GM12878 (cell line): ENCODE measurements around the gene CSTA.
A peak's percentile ranks its signal among the peaks of the same experiment; 100 is the strongest.

Experiments
- CEBPZ ChIP-seq: fragments of 150-350 bp; IDR thresholded peaks from 2 replicates; pipeline ENCODE4 v1.6.1; 2016; ENCODE audit warnings: low read depth, low read length
- ELK1 ChIP-seq: IDR thresholded peaks from 2 replicates; pipeline ENCODE4 v1.6.1; 2012; ENCODE audit warnings: low read depth, low read length, improper control_type of control experiment
- PAX8 ChIP-seq: fragments of 450-650 bp; IDR thresholded peaks from 2 replicates; pipeline ENCODE4 v1.6.1; 2017; ENCODE audit warnings: mild to moderate bottlenecking, moderate library complexity
- SMC3 ChIP-seq: IDR thresholded peaks from 2 replicates; pipeline ENCODE4 v1.6.1; 2011; ENCODE audit warnings: low read length, improper control_type of control experiment, borderline replicate concordance
- ZNF207 ChIP-seq: fragments of 450-650 bp; IDR thresholded peaks from 2 replicates; pipeline ENCODE4 v1.6.1; 2014; ENCODE audit warnings: antibody characterized with exemption, mild to moderate bottlenecking, borderline replicate concordance

DNA sequence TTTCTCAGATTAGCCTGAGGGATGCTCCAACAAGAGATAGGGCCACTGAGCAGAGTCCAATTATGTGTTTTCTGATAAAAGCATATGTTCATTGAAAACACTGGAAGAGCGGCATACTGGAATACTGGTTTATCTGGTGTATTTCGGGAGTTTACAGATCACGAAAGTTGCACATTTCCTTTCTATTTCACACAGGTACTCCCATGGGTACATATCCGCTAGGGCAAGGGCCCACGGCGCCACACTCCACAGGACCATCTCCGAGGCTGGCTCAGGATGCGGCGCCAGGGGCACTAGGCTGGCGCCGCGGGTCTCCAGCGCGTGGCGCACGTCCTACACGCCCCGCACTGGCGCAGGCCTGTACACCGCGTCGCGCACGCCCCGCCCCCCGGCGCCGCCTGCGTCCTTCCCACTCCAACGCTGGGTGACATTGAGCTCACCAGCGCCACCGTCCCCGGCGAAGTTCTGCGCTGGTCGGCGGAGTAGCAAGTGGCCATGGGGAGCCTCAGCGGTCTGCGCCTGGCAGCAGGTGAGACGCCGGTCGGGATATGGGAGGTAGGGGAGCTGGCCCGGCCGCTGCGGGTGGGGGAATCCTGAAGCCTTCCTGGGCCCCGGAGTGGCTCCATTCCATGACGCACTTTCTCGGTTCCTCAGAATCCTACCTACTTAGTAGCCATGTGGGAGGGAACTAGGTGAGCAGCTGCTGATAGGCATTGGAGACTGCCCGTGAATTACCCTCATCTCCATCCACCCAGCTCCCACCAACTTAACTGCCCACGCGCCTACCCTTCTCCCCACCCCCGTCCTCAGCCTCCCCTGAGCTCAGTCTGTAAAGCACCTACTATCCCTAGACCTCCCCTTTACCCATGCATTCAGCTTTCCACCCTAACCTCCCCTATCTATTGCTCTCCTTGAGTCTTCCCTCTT lies 59.0 kb downstream of the CSTA start, which contains the start of gene FAM162A:
- TF ChIP-seq PAX8, result no peak
- no peak for TF ChIP-seq CEBPZ
- TF ChIP-seq ELK1, result no peak
- peak; percentile 39; the same call in 1 of the 2 replicates for TF ChIP-seq SMC3
- TF ChIP-seq ZNF207, result peak; percentile 54; the same call in 1 of the 2 replicates
